Right ventricle myocardium superior (tissue), 1 donor: Measurements from ENCODE around the gene PPP4R1. TPM values are rescaled to one million over a fixed set of nuclear protein-coding genes. Genes with fewer than 3 reads are reported as not detected.

Experiments used
- ATAC-seq: fragments of 200-7000 bp; cut with Tn5 transposase; one replicate; pipeline ENCODE4 v1.9.1; 2020; ENCODE audit warnings: mild to moderate bottlenecking; ENCODE audit not compliant: poor library complexity
- DNase-seq: peaks from one replicate; pipeline ENCODE4 v3.0.0-alpha.2; 2020
- intact Hi-C: fragments of 100-400 bp; cut with DNase I; formaldehyde crosslinking; loops from one replicate; pipeline ENCODE4 v1.11.2; 2022
- total RNA-seq: library from RNA; stranded (reverse); fragmentation: NEBNext Ultra II Directional; extraction: Animal tissue kit (Norgen Biotek cat#: 25700); gene quantifications from one replicate; pipeline ENCODE4 v1.2.1, GENCODE V29; 2021
- donor health status: DM: no; HTN: yes; CAD: no; lungs with severe emphysema.

Gene PPP4R1
- total RNA-seq, 1 donor from 2014 or later, result 55.4 TPM

DNA sequence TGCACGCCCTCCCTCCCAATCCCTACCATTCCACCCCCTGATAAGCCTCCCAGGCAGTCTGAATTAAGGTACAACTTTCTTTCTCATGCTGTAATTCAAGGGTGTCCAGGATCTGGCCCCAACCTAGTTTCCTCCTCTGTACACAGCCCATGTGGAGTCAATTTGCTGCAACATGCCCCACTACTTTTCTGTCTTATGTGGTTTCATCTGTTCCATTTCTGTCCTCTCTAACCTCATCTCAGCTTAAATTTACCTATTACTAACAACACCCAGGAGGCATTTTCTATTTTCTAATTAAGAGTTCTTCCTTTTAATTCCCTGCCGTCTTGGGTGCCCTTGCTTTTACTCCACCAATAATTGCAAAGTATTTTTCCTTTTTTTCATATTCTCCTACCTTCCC lies 10.0 kb downstream of the PPP4R1 start:
- DNase-seq, result no peak
- intact Hi-C loops, result no loop called here
- ATAC-seq, result peak; percentile 16

DNA sequence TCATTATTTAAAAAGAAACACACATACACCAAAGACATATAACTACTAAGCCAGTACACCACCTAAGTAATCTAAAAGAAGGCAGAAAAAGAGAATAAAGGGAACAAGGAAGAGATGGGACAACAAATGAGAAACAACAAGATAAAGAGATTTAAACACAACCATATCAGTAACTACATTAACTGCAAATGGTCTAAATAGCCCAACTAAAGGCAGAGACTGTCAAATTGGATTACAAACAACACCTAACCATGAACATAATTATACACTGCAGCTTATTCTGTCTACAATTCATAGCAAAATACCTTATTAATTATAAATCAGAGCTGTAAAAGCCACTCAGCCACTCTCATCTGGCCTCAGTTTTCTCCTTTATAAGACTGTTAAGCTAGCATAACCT lies 15.0 kb downstream of the PPP4R1 start:
- DNase-seq (no peak), ATAC-seq (no peak)
- intact Hi-C loops, result no loop called here

DNA sequence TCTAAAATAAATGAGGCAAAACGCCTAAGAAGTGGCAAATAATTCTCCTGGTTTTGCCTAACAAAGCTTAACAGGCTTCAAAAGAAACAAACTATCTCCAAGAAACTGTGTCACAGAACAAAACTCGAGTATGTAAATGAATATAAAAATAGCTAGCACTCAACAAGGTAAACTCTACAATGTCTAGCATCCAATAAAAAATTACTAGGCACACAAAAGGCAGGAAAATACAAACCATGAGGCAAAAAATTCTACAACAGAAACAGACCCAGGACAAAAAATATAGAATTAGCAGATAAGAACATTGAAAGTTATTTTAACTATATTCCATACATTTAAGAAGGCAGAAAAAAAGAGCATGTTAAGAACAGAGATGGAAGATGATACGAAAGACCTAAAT lies 16.8 kb downstream of the PPP4R1 start:
- DNase-seq, result no peak
- no peak for ATAC-seq
- intact Hi-C loops, result no loop called here

DNA sequence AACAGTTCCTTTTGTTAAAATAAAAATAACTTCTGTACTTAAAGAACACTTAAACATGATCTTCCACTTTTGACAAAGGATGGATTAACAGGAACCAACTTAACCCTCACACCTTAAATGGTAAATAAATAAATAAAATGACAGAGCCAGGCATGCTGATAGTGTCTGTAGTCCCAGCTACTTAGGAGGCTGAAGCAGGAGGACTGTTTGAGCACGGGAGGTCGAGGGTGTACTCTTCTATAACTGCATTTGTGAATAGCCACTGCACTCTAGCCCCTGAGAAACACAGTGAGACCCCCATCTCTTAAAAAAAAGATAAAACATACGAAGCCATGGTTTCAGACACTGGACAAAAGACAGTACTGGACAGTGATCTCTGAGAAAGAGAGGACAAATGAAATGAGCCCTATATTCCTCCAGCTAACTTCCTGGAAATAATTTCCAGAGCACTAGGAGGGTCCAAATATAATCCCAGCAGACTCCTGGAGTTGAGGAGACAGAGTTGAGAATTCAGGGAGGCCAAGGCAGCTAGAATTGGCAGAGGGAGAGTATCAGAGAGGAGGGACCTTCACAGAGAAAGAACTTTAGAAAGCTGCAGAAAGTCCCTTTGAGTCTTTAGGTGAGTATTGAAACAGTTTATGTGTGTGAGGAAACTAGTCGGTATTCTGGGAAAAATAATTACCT lies 17.4 kb downstream of the PPP4R1 start:
- DNase-seq (no peak), ATAC-seq (no peak)
- intact Hi-C loops, result no loop called here

DNA sequence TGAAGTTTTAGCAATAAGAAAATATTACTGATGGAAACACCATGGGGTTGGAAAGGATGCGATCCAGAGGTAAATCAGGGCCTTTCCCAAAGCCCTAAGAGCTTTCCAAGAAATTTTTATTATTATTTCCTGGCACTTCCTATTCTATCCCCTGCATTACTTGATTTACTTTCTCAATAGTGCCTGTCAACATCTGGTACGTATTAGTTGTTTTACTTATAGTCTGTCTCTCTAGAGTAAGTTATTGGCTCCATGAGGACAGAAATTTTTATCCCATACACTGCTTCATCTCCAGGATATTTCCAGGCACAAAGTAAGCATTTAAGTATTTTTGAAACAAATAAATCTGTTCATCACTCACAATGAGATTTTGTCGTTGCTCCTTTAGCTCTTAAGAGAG lies 18.1 kb downstream of the PPP4R1 start:
- DNase-seq (no peak), ATAC-seq (no peak)
- intact Hi-C loops, result no loop called here

DNA sequence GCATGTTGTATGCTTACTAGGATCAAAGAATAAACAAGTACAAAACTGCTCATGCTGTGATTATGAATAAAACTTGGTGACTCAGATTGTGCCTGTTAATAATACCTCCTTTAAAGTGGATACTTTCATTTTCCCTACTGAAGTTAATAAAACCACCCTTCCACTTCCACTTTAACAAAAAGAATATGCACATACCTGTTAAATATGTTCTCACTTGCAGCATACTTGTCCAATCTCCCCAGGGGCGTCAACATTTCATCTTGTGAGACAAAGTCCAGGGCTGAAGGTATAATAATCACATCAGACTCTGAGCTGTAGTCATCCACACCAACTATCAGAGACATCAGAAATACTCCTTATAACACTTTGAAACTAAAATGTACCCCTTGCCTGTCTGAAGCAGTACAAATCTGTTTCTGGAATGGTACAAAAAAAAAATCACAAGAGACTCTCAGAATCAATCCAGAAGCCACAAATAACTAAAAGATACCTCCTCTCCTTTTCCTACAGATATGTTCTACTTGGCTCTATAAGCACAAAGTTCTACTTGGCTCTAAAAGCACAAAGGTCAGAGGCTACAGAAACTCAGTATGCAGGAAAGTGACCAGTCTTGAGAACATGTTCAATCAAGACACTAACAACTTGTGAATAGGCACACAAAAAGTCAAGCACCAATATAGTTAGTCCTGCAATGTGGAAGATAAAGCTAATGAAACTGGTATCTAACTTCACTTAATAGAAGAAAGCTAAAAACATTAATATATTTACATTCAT lies 19.3 kb downstream of the PPP4R1 start:
- ATAC-seq, result no peak
- DNase-seq, result no peak
- intact Hi-C loops, result no loop called here

DNA sequence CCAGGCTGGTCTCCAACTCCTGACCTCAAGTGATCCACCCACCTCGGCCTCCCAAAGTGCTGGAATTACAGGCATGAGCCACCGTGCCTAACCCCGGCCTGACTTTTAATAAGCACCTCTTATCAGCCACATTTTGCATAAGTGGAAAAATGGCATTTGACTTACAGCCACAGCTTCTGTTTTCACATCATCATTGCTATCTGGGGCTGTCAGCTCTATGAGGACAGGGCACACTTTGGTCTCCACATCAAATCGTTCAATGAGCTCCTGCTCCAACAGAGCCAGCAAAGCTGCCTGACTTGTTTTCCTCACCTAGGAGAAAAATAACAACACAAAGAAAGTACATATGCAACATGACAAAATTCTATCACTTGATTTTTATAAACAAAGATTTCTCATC lies 26.4 kb downstream of the PPP4R1 start:
- intact Hi-C loops, result no loop called here
- DNase-seq (no peak), ATAC-seq (peak; percentile 80)

DNA sequence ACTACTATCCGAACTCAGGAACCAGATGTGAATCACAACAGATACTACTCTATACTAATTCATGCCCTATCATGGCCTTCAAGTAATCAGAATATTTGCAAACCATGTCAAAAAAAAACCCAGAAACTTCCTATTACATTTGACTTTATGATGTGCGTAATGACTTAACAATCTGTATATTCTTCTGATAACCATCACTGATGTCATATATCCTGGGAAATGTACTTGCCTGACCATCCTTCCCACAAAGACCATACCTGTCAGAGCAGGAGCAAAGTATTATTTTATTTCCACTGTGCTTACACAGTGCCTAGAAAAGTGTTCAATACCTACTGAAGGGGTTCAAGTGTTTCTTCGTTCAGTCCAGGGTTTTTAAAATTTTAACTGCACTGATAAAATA lies 27.5 kb downstream of the PPP4R1 start:
- intact Hi-C loops, result no loop called here
- ATAC-seq (no peak), DNase-seq (no peak)

DNA sequence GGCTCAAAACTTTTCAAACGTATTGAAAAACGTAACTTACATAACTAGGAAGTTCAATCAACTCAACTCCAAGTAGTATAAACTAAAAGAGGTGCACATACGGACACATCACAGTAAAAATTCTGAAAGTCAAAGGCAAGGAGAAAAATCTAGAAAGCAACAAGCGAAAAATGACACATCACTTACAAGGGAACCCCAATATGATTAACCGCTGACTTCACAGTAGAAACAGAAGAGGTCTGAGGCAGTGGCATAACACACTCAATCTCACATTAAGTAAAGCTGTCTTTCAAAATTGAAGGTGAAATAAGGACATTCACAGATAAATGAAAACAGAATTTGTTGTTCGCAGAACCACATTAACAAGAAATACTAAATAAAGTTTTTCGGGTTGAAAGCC lies 32.7 kb downstream of the PPP4R1 start:
- DNase-seq, result no peak

DNA sequence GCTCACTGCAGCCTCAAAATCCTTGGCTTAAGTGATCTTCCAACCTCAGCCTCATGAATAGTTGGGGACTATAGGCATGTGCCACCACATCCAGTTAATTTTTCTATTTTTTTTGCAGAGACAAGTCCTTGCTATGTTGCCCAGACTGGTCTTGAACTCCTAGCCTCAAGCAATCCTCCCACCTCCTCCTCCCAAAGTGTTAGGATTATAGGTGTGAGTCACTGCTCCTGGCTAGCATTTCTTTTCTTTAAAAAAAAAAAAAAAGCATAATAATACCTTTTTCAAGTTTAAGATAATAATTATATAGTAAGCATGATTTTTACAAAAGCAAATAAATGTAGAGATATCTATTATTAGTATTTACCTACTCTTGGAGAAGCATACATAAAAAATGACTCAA lies 36.1 kb downstream of the PPP4R1 start:
- intact Hi-C loops, result loop anchor here (10.0 kb wide), 1 partner anchor 96 kb away; no protein-coding TSS in a partner anchor
- ATAC-seq (no peak), DNase-seq (no peak)

More for the DNA sequence above, 32.7 kb downstream of the PPP4R1 start:
- no peak for ATAC-seq
- intact Hi-C loops, result no loop called here

DNA sequence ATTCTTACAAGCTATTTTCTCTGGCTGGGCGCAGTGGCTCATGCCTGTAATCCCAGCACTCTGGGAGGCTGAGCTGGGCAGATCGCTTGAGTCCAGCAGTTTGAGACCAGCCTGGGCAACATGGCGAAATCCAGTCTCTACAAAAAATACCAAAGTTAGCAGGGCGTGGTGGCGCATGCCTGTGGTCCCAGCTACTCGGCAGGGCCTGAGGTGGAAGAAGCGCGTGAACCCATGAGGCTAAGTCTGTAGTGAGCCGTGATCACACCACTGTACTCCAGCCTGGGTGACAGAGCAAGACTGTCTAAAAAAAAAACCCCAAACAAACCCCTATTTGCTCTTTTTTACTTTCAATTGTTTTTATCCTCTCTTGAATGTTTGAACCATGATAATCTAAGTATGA lies 37.0 kb downstream of the PPP4R1 start:
- intact Hi-C loops, result loop anchor here (10.0 kb wide), 1 partner anchor 97 kb away; no protein-coding TSS in a partner anchor
- ATAC-seq, result no peak
- no peak for DNase-seq

DNA sequence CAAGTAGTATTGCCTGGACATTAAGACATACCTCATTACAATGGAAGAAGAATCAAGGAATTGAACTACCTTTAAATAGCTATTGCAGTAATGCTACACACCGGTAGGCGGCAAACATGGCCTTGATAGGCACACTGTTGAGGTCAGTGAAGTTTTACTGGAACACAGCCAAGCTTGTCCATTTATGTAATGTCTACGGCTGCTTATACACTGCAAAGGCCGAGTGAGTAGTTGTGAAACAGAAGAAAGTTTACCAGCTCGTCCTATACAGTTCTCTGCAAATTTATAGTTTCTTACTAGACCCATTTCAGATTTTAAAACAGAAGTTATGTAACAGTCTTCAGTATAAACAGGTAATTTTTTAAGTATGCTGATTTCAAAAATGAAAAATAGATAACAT lies 38.8 kb downstream of the PPP4R1 start:
- ATAC-seq, result peak; percentile 97
- peak; percentile 65 for DNase-seq
- intact Hi-C loops, result loop anchor here (10.0 kb wide), 1 partner anchor 99 kb away; no protein-coding TSS in a partner anchor

DNA sequence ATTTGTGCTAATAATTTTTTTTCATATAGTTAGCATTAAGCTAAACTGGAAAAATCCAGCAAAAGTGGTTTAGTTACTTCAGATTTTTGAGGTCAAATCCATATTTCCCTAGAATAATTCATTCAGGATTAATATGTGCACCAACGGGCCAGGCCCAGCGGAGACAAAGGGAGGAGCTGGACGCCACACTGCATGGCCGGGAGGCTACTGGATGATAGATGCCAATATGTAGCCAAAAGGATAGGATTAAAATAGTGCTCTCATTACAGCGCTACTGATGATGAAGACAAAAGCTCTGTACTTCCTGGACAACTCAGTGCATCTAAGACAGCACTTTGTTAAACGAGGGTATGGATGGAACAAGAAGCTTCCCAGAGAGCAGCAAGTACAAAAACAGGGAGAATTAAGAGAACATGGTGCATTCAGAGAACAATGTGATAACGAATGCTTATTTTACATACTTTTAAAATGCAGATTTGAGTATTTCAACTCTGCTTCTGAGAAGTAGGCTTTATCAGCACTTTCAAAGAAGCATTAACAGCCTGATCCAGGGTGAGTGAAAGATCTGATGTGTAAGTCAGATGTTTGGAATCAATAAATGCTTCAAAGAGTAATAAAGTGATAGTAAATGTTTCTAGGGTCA lies 39.8 kb downstream of the PPP4R1 start:
- intact Hi-C loops, result loop anchor here (10.0 kb wide), 1 partner anchor 100 kb away; no protein-coding TSS in a partner anchor
- DNase-seq (no peak), ATAC-seq (peak; percentile 51)

DNA sequence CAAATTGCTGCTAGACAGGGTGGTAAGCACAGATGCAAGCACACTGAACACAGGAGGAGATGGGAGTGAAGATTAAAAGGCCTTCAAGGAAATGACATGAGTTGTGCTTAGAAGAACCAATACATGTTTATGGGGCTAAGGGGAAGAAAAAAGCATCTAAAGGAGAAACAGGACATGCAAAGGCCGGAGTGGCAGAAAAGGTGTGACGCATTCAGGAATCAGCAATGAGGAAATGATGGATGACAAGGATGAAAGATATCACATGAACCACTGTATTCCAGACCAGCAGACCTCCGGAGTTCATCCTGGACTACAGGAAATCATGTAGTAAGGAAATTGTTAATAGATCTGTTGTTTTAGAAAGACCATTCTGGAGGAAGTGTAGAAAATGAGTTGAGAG lies 42.8 kb downstream of the PPP4R1 start:
- intact Hi-C loops, result loop anchor here (10.0 kb wide), 1 partner anchor 103 kb away; no protein-coding TSS in a partner anchor
- no peak for ATAC-seq

DNA sequence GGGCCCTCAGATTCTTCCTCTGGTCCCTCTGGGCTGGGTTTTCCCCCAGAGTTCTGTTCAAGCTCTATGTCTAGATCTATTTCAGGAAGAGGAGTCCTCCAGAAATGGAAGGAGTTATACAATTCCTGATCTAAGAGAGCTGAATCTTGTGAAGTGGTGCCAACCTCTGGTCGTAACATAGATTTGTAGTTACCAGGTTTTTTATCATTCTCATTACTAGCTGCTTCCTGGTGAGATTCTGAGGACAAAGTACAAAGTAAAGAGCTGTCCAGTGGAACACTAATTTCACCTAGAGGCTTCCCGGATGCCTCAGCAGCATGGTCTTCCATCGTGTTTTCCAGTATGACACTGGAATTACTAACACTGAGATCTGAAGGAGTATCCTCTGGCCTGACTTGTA lies 44.1 kb downstream of the PPP4R1 start:
- intact Hi-C loops, result loop anchor here (10.0 kb wide), 1 partner anchor 105 kb away; no protein-coding TSS in a partner anchor

More for the DNA sequence above, 42.8 kb downstream of the PPP4R1 start:
- no peak for DNase-seq

DNA sequence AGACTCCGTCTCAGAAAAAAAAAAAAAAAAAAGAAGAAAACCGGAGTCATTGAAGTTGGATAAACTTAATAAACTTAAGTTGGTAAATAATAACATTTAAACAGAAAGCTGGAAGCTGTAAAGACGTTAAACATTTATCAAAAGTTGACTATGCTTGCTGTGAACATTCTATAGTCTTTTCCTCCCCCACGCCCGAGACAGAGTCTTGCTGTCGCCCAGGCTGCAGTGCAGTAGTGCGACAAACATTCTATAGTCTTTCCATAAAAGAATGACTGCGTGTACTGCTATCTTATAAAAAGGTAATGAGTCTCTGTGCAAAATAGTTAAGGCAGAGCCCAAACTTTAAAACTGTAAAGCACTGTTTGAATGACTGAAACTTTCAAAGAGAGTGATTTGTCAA lies 45.2 kb downstream of the PPP4R1 start:
- no peak for ATAC-seq
- no peak for DNase-seq
- intact Hi-C loops, result no loop called here

More for the DNA sequence above, 44.1 kb downstream of the PPP4R1 start:
- ATAC-seq (no peak), DNase-seq (no peak)

DNA sequence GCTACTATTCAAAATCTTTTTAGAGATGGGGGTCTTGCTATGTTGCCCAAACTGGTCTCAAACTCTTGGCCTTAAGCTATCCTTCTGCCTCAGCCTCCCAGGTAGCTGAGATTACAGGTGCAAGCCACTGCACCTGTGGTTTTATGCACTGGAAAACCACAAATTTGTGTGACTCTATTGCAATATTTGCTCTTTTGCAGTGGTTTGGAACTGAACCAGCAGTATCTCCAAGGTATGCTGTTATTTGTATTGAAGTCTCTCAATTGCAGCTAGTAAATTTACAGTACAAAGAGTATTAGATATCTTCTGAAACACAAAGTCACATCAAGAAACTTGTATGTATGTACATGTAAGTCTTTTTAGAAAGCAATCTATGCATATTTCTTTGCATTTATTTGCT lies 46.2 kb downstream of the PPP4R1 start:
- ATAC-seq (no peak), DNase-seq (no peak)
- intact Hi-C loops, result no loop called here

DNA sequence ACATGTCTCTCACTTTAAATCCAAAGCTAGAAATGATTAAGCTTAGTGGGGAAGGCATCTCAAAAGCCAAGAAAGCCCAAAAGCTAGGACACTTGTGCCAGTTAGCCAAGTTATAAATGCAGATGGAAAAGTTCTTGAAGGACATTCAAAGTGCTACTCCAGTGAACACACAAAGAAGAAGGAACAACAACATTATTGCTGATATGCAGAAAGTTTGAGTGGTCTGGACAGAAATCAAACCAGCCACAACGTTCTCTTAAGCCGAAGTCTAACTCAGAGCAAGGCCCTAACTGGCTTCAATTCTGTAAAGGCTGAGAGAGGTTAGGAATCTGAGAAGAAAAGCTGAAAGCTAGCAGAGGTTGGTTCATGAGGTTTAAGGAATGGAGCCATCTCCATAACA lies 49.0 kb downstream of the PPP4R1 start:
- ATAC-seq (peak; percentile 20), DNase-seq (no peak)
- intact Hi-C loops, result no loop called here

DNA sequence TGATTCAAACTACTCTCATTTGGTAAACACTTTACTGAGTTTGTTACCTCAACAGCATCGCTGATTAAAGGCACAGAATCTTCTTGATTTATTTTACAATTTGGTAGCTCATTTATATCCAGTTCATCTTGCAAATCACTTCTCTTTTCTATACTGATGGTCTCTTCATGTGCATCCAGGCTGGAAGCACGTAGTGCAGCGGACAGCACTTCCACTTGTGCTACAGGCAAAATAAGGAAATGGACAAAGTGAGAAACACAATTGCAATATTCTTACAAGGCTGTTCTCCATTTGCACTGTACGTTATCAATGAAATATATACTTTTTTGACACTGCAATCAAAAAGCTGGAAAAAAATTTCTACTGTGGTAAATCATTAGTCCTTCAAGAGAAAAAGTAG lies 51.0 kb downstream of the PPP4R1 start:
- ATAC-seq (no peak), DNase-seq (no peak)
- intact Hi-C loops, result no loop called here

DNA sequence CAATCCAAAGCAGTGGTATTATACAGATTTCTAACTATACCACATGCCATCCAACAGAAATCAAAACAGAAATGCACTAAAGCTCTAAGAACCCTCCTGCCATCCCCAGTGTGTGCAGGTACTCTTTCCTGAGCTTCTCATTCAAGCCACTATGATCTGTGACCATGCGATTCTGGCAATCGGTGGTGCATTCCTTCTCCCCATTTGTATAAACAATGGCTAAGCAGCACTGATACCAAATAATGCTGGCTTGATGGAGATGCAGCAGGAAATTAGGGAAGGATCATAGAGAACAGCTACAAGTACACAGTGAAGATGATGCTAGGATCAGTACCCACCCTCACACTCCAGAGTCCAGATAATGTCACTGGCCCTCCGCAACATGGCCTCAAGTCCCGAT lies 51.8 kb downstream of the PPP4R1 start:
- intact Hi-C loops, result no loop called here
- ATAC-seq, result no peak
- DNase-seq, result no peak
